OCI-LY3 (cell line): ENCODE results near the gene OR1F1.
A peak's percentile ranks its signal among the peaks of the same experiment; 100 is the strongest.

ENCODE experiments used
- H2AFZ ChIP-seq: fragments of 200-600, 300-600 bp; shearing (Covaris generic); 2 replicates; pipeline ENCODE4 v1.6.0; 2014; ENCODE audit warnings: antibody characterized with exemption, low read depth, low read length
- H3K27ac ChIP-seq: fragments of 200-600, 300-600 bp; sonication (generic); 2 replicates; pipeline ENCODE4 v1.5.1; 2014; ENCODE audit warnings: mild to moderate bottlenecking, low read length, moderate library complexity, mixed read lengths
- H3K27me3 ChIP-seq: fragments of 200-600, 300-600 bp; sonication (generic); 2 replicates; pipeline ENCODE4 v1.6.1; 2014; ENCODE audit warnings: low read depth, low read length, mixed read lengths
- H3K36me3 ChIP-seq: fragments of 200-600, 300-600 bp; sonication (generic); replicated peaks from 2 replicates; pipeline ENCODE3; 2014; ENCODE audit warnings: low read depth, low read length, mixed read lengths
- H3K4me1 ChIP-seq: fragments of 300-600, 200-600 bp; sonication (generic); 2 replicates; pipeline ENCODE4 v1.6.1; 2014; ENCODE audit warnings: low read length, mixed read lengths
- H3K4me2 ChIP-seq: fragments of 200-600, 300-600 bp; sonication (generic); 2 replicates; pipeline ENCODE4 v1.6.1; 2014; ENCODE audit warnings: low read length, mixed read lengths
- H3K4me3 ChIP-seq: fragments of 300-600, 200-600 bp; sonication (generic); 2 replicates; pipeline ENCODE4 v1.5.1; 2014; ENCODE audit warnings: antibody characterized with exemption, mild to moderate bottlenecking, low read length, moderate library complexity
- H3K79me2 ChIP-seq: fragments of 300-600, 200-600 bp; shearing (Covaris generic); 2 replicates; pipeline ENCODE4 v1.6.1; 2014; ENCODE audit warnings: mild to moderate bottlenecking, low read length, mixed read lengths
- H3K9ac ChIP-seq: fragments of 300-600, 200-600 bp; shearing (Covaris generic); 2 replicates; pipeline ENCODE4 v1.6.0; 2014; ENCODE audit warnings: mild to moderate bottlenecking, low read length, moderate library complexity
- H3K9me3 ChIP-seq: fragments of 200-600, 300-600 bp; shearing (Covaris generic); 2 replicates; pipeline ENCODE4 v1.6.1; 2014; ENCODE audit warnings: low read length, mixed read lengths; ENCODE audit not compliant: insufficient read depth
- H4K20me1 ChIP-seq: fragments of 200-600, 300-600 bp; sonication (generic); 2 replicates; pipeline ENCODE4 v1.6.1; 2016; ENCODE audit warnings: low read length, mixed read lengths; ENCODE audit not compliant: insufficient read depth
- CTCF ChIP-seq: fragments of 200-600, 300-600 bp; sonication (generic); IDR thresholded peaks from 2 replicates; pipeline ENCODE4 v1.5.1; 2014; ENCODE audit warnings: antibody characterized with exemption, low read length, low read depth
- EZH2phosphoT487 ChIP-seq: fragments of 200-600 bp; shearing (Covaris generic); IDR thresholded peaks from 2 replicates; pipeline ENCODE4 v1.6.1; 2018; ENCODE audit warnings: antibody characterized with exemption, mixed run types, low read depth

OR1F1 gene

GRCh38 chr16:3190949-3191353 lies 2.9 kb downstream of the OR1F1 start:
- Histone ChIP-seq H2AFZ (peak overlapping the region; percentile 57; the same call in 1 of the 2 replicates), H3K4me2 (peak overlapping the region; percentile 62), H3K27ac (0 out of 2 replicates have a peak overlapping the region, but pooled peaks have one; percentile 7), H3K4me1 (peaks cover 13% of the 10 kb centered on the region; the same call in 1 of the 2 replicates), H3K4me3 (peak overlapping the region; percentile 78), H3K79me2 (no peaks in the 10 kb centered on the region), H3K36me3 (no peaks in the 10 kb centered on the region), H4K20me1 (no peaks in the 10 kb centered on the region), H3K9me3 (no peaks in the 10 kb centered on the region), H3K9ac (peak overlapping the region; percentile 26), H3K27me3 (no peaks in the 10 kb centered on the region)
- TF ChIP-seq CTCF: no peak

- no peak overlapping the region for H3K27ac ChIP-seq
- H4K20me1 ChIP-seq: no peaks in the 10 kb centered on the region
- no peaks in the 10 kb centered on the region for H3K27me3 ChIP-seq
- no peaks in the 10 kb centered on the region for H3K79me2 ChIP-seq
- no peak overlapping the region for H3K4me3 ChIP-seq
- TF ChIP-seq CTCF: no peak
- TF ChIP-seq EZH2phosphoT487: no peak
- no peak overlapping the region for H3K9ac ChIP-seq
- H2AFZ ChIP-seq: no peak overlapping the region
- H3K4me2 ChIP-seq: no peak overlapping the region
- peaks cover 10% of the 10 kb centered on the region; the same call in 1 of the 2 replicates for H3K4me1 ChIP-seq
- H3K36me3 ChIP-seq: no peaks in the 10 kb centered on the region
- no peaks in the 10 kb centered on the region for H3K9me3 ChIP-seq
Observed at GRCh38 chr16:3192476-3193019, 4.5 kb downstream of the OR1F1 start.

- H3K79me2 ChIP-seq: no peaks in the 10 kb centered on the region
- no peaks in the 10 kb centered on the region for H4K20me1 ChIP-seq
- no peaks in the 10 kb centered on the region for H3K36me3 ChIP-seq
- no peak for TF ChIP-seq EZH2phosphoT487
- no peak for TF ChIP-seq CTCF
- no peak overlapping the region for H3K4me3 ChIP-seq
- H3K9ac ChIP-seq: no peak overlapping the region
- H3K27me3 ChIP-seq: no peaks in the 10 kb centered on the region
- no peaks in the 10 kb centered on the region for H3K9me3 ChIP-seq
- no peak overlapping the region for H2AFZ ChIP-seq
- no peak overlapping the region for H3K4me2 ChIP-seq
- H3K4me1 ChIP-seq: peaks cover 7% of the 10 kb centered on the region; the same call in 1 of the 2 replicates
- H3K27ac ChIP-seq: no peak overlapping the region
Observed at GRCh38 chr16:3193221-3194212, 5.5 kb downstream of the OR1F1 start.

- no peaks in the 10 kb centered on the region for H4K20me1 ChIP-seq
- H3K27me3 ChIP-seq: no peaks in the 10 kb centered on the region
- H3K36me3 ChIP-seq: no peaks in the 10 kb centered on the region
- H2AFZ ChIP-seq: no peak overlapping the region
- H3K9ac ChIP-seq: no peak overlapping the region
- no peaks in the 10 kb centered on the region for H3K9me3 ChIP-seq
- H3K4me3 ChIP-seq: no peak overlapping the region
- no peak for TF ChIP-seq EZH2phosphoT487
- TF ChIP-seq CTCF: no peak
- no peak overlapping the region for H3K27ac ChIP-seq
- H3K4me1 ChIP-seq: peaks cover 4% of the 10 kb centered on the region; the same call in 1 of the 2 replicates
- H3K4me2 ChIP-seq: no peak overlapping the region
- no peaks in the 10 kb centered on the region for H3K79me2 ChIP-seq
Observed at GRCh38 chr16:3194792-3195191, 6.8 kb downstream of the OR1F1 start.
